SHP77 (cell line): ENCODE data around the gene CACNA1C.

Source experiments
- DNase-seq, 2 experiments: peaks; one replicate each; lab custom pipeline; 2025; lab: John Stamatoyannopoulos, UW

Gene CACNA1C

DNA sequence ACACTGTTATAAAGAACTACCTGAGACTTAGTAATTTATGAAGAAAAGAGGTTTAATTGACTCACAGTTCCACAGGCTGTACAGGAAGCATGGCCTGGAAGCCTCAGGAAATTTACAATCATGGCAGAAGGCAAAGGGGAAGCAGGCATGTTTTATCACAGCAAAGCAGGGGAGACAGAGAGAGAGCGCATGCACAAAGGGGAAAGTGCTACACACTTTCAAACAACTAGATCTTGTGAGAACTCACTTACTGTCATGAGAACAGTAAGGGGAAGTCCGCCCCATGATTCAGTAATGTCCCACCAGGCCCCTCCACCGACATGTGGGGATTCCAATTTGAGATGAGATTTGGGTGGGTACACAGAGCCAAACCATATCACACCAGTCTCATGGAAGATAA lies 313.9 kb downstream of the CACNA1C start:
- no peak for DNase-seq

GRCh38 chr12:2372178-2372577 lies 319.4 kb downstream of the CACNA1C start:
- no peak for DNase-seq

- no peak for DNase-seq
Observed at GRCh38 chr12:2372735-2373134, 319.9 kb downstream of the CACNA1C start.

GRCh38 chr12:2373307-2373706 lies 320.5 kb downstream of the CACNA1C start:
- DNase-seq: no peak

DNA sequence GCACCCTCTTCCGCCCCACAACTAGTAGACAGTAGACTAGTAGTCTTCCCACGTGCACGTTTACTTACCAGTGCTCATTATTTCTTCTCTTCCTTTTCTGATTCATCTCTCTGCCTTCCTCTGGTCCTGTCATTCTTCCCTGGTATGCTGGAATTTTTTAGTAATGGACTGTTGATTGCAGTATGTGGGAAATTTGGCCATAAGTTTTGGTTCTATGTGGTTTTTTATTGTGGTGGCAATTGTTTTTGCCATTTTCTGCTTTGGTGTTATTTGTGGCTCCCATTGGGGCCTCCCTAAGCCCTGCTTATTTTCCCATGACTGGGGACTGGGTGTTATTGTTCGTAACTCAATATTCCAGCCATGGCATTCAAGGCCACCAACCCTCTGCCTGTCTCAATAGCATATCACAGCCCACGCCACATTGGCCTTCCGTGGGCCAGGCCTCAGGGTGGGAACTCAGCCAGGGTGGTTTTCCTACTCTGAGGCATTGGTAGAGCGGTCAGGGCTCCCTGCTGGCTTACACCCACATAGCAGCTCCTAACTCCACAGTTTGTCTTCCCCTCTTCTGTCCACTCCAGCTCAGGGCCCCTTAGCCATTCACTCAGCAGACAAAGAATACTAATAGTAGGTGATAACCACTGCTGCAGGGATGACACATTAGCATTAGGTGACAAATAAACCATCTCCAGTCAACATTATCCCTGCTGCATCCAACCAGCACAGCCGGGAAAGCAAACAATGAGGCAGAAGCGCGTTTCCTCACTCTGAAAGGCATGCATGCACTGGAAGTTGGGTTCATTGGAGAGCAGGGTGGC lies 321.5 kb downstream of the CACNA1C start:
- DNase-seq: no peak

GRCh38 chr12:2375871-2376270 lies 323.1 kb downstream of the CACNA1C start:
- no peak for DNase-seq

GRCh38 chr12:2376908-2377657 lies 324.3 kb downstream of the CACNA1C start:
- DNase-seq: peak; percentile 32 to 37

GRCh38 chr12:2378835-2379330 lies 326.1 kb downstream of the CACNA1C start:
- no peak for DNase-seq

GRCh38 chr12:2380946-2381345 lies 328.2 kb downstream of the CACNA1C start:
- DNase-seq: no peak

DNA sequence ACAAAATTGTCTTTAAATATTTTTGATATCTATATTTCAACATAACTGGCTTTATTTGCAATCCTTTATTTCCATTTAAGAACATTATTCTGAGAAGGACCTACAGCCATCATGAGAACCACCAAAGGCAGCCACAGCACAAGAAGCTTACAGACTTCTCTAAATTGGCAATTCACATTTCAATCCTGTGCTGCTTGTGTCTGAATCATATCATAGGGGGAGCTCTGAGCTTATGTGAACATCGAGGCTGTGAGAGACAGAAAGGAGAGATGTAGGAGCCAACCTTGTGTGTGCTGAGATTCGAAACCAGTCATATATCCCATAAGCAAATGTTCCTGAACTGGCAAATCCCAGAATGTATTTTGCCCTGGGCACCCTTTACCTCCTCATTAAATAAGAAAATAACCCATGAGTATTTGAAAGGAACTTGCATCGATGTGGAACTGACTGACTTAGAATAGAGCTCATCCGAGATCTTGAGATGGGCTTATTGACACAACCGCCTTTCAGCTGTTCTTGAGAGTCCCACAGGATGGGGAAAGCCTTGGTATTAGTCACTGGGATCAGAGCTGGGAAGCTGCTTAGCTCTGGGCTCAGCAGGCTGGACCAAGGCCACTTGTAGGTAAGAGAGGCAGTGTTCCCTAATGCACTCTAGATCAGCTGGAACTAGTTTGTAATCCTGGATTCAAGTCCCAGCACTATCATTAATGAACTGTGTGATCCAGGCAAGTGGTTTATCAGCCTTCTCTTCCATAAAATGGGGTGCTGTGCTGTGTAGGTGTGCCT lies 329.8 kb downstream of the CACNA1C start:
- DNase-seq: no peak

DNA sequence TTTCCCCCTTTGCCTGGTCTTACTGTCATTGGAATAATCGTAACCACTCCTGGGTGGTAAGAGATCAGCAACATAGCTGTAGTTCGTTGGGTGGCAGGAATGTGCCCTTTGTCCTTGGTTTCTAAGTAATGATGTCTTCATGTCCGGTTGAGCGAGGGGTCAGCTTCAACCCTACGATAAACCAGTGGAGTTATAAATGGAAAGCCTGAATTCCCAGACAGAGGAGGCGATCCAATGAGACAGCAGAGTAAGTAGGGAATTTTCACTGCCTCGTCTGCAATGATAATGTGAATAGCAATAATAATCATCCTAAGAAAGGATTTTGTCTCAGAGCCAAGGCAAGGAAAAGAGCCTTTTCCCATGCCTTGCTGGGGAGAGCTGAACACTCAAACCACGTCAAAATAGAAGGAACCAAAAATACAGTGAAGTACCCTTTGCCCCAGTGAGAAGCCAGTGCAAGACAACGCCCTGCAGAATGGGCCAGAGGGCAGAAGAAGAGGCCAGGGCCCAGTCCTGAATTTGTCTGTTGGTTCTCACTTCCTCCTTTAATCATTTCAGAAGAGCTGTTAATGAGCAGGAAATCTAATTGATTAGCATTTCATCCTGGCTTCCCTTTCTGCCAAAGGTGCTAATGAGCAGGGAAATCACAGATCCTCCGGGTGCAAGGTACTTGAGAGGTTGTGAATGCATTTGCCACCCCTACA lies 330.7 kb downstream of the CACNA1C start:
- DNase-seq: no peak

DNA sequence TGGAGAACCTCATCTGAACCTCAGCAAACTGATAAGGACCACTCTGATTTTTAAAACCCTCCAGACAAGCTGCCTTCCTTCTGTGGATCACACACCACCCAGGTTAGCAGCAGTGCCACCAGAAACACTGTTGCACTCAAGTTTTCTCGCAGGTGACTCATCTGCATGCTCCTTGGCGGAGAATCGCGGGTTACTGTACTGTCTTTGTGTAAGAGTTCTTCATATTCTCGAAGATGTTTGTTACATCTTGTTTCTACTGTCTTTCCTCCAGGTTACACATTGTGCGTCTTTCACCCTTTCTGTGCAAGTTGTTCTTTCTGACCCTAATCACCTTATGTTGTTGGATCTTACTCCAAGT lies 331.2 kb downstream of the CACNA1C start:
- DNase-seq: no peak

GRCh38 chr12:2384533-2385351 lies 332.0 kb downstream of the CACNA1C start:
- DNase-seq: no peak

DNA sequence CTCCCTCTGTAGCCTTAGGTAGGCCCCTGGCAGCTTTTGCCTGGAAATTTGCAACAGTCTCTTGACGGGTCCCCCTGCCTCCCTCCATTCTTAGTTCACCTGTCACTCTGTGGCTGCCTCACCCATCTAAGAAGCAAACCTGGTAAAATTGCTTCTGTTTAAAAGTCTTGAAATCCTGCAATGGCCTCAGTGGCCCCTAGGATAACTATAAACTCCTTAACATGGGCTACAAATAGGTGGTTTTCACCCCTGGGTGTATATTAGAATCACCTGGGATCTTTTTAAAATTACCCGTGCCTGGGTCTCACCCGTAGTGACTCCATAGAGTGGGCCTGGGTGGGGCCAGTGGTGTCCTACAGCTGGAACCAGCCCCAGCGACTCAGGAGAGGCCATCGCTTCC lies 332.7 kb downstream of the CACNA1C start:
- no peak for DNase-seq

DNA sequence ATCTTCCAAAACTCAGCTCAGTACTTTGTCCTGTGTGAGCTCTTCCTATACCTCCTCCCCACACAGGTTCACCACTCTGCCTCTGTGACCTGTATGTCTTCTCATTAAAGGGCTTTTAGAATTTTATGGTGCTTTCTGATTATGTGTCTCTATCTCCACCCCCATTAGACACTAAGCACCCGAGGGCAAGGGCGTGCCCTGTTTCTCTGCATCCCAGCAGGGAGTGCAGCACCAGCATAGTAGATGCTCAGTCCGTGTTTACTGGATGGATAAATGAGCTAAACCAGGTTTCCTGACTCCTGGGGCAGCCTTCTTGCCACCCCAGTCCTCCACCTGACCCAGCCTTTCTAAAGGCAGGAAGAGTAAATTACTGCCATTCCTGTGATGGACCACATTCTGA lies 333.8 kb downstream of the CACNA1C start:
- DNase-seq: no peak

DNA sequence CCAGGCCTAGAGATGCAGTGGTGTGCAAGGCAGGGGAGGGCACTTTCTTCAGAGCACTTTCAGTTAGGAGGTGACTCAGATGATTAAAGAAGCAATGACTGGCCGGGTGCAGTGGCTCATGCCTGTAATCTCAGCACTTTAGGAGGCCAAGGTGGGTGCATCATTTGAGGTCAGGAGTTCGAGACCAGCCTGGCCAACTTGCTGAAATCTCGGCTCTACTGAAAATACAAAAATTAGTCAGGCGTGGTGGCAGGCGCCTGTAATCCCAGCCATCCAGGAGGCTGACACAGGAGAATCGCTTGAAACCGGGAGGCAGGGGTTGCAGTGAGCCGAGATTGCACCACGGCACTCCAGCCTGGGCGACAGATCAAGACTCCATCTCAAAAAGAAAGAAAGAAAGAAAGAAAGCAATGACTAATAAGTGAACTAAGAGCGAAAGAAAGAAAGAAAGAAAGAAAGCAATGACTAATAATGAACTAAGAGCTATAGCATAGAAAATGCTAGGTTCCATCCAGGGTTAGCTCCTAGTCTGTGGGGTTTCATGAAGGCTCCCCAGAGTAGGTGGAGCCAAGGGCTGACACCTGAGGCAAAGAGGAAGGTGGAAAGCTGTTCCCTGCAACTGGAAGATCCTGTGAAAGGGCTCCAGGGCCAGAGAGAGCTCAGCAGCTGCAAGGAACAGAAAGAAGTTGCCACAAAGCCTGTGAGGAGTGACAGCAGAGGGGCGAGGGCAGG lies 334.5 kb downstream of the CACNA1C start:
- DNase-seq: no peak

GRCh38 chr12:2389079-2389790 lies 336.4 kb downstream of the CACNA1C start:
- no peak for DNase-seq

- DNase-seq: no peak
Observed at GRCh38 chr12:2390133-2390532, 337.3 kb downstream of the CACNA1C start.

- DNase-seq: no peak
Observed at GRCh38 chr12:2390850-2391390, 338.1 kb downstream of the CACNA1C start.
